ENCODE measurements around the gene AFAP1L1.
A peak's percentile ranks its signal among the peaks of the same experiment; 100 is the strongest.

AFAP1L1 gene

DNA sequence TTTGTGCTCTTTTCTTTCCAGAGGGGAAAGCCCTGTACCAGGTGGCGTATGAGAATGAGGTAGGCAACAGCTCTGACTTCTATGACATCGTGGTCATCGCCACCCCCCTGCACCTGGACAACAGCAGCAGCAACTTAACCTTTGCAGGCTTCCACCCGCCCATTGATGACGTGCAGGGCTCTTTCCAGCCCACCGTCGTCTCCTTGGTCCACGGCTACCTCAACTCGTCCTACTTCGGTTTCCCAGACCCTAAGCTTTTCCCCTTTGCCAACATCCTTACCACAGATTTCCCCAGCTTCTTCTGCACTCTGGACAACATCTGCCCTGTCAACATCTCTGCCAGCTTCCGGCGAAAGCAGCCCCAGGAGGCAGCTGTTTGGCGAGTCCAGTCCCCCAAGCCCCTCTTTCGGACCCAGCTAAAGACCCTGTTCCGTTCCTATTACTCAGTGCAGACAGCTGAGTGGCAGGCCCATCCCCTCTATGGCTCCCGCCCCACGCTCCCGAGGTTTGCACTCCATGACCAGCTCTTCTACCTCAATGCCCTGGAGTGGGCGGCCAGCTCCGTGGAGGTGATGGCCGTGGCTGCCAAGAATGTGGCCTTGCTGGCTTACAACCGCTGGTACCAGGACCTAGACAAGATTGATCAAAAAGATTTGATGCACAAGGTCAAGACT lies 96.5 kb downstream of the AFAP1L1 start:
- FAIRE-seq (no peak), DNase-seq (ENCODE audit: low spot score) (no peak)

DNA sequence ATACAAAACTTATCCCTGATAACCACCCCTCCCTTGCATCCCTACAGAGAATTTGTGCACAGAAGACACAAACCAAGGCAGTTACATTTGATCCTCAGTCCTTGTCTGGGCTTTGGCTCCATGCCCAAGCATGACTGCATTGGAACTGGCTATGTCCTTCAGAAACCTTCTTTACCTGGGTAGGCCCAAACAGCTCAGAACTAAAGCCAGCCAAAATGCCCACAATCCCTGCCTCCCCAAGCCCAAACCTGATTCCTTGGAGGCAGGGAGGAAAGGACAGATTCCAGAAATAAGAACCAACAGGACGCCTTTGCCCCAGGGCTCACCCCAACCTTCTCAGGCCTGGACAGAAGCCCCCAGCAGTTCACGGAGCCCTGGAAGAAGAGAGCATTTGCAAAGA lies 99.2 kb downstream of the AFAP1L1 start:
- no peak for DNase-seq (ENCODE audit: low spot score)

DNA sequence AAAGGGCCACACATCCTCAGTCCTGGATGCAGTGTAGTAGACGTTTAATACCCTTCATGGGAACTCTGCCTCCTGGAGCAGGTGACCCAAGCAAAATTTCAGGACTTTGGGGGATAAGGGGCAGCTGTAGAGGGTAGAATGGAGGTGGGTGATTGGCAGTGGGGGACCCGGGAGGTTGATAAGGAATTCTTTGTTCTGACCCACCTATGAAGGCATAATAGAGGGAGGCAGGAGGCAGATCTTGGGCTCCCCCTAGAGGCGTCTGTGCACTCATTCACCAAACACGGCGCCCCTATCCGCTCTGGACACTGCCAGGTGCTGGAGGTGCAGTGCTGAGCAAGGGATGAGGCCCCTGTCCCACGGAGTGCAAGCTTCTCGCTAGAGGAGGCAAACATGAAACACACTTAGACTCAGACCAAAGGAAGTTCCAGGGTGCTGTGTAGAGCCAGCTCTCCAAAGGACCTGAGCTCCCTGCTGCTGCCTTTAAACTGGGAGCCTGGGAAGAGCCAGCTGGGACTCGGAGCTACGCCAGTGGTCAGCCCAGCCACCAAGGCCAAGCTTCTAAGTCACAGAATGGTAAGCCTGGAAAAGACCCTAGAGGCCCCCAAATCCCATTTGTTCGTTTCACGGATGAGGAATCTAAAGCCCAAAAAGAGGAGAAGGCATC lies 99.8 kb downstream of the AFAP1L1 start:
- FAIRE-seq: no peak
- DNase-seq (ENCODE audit: low spot score): peak; percentile 73

More for the DNA sequence above, 99.2 kb downstream of the AFAP1L1 start:
- no peak for FAIRE-seq

DNA sequence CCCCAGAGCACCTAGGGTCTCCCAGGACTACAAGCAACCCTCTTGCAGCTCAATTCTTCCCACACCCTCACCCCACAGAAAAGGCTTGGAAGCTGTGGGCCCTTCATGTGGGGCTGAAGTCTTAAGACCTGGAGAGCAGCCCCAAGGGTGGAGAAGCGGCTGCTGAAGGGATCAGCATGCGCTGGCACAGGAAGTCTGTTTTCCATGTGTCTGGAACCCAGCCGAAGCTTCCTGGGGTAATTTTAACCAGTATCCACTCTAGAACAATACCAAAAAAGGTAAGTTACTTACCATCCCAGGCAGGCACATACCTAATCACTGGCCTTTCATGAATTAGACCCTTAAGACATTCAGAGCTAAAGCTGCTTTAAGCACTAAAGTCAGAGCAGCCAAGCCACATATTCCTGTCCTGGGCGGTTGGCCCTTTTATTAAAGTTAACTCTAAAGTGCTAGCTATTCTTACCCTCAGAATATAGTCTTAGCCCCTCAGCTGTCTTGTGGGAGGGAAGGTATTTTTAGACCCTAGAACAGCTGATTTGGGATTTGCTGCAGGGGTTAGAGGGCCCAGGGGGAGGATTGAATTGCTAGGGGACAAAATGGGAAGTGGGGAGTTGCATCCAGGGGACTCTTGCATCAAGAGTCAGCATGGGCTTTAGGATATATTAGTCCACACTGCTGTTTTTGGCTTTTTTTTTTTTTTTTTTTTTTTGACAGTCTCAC lies 100.6 kb downstream of the AFAP1L1 start:
- FAIRE-seq: no peak
- no peak for DNase-seq (ENCODE audit: low spot score)

DNA sequence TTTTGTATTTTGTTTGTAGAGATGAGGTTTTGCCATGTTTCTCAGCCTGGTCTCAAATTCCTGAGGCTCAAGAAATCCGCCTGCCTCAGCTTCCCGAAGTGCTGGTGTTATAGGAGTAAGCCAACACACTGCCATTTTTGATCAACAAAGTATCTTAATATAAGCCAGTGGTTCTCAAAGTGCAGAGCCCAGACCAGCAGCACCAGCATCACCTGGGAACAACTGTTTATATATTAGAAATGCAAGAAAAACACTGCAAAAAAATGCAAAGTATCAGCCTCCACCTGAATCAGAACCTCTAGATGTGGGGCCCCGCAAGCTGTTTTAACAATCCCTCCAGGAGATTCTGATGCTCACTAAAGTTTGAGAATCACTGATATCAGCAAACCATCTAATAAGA lies 101.3 kb downstream of the AFAP1L1 start:
- FAIRE-seq: no peak
- DNase-seq (ENCODE audit: low spot score): no peak

DNA sequence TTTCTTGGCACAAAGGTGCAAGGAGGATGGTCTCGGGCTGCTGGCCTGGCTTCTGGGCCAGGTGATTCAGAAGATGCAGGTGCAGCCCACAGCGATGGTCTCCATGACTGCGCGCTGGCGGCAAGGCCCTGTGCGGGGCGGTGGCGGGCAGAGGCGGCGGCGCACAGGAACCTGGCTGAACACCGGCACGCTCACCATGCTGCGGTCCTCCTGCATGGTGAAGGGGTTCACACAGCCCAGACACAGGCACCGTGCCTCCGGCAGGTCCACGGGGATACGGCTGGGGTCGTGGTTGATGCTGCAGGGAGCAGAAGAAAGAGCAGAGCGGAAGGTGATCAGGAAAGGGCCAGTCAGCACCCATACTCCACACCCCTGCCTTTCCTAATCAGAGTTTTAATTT lies 102.6 kb downstream of the AFAP1L1 start:
- DNase-seq (ENCODE audit: low spot score) (no peak), FAIRE-seq (no peak)

DNA sequence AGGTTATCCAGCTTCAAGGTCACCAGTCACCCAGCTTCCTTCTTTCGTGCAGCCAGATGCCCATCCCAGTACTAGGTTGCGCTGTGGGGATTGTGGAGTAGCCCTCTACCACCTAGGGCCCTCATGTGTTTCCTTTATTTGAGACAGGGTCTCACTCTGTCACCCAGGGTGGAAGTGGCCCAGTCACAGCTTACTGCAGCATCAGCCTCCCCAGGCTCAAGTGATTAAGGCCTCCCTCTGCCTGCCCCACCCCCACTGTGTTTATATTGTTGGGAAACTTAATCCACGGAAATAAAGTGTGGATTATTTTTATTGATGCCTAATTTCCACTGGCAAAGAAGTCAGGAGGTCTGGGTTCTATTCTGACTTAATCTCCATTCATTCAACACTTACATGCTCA lies 103.1 kb downstream of the AFAP1L1 start:
- FAIRE-seq (no peak), DNase-seq (ENCODE audit: low spot score) (no peak)

DNA sequence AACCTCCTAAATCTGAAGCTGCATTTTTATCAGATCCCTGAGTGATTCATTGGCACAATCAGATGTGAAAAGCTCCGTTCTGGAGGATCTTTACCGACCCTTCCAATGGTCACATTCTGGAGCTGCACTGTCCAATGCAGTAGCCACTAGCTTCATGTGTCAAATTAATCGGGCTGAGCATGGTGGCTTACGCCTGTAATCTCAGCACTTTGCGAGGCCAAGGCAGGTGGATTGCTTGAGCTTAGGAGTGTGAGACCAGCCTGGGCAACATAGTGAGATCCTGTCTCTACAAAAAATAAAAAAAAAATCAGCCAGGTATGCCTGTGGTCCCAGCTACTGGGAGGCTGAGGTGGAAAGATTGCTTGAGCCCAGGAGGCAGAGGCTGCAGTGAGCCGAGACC lies 103.8 kb downstream of the AFAP1L1 start:
- DNase-seq (ENCODE audit: low spot score): no peak
- FAIRE-seq: no peak

DNA sequence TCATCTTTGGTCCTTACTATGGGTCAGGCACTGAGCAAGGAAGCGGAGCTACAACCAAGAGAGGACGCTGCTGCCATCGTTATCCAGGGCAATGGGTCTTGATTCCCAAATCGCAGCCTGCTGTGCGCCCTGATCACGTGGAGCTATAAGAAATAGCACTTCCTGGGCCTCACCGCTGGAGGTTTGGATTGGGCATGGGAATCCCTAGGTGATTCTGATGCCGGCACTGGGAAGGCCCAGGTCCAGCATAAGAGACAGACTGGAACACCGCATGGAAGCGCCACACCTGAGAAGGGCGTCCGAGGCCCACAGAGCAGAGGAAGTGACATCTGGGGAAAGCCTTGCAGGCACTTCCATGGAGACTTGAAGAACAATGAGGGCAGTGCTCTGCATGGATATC lies 104.4 kb downstream of the AFAP1L1 start:
- FAIRE-seq (no peak), DNase-seq (ENCODE audit: low spot score) (no peak)

DNA sequence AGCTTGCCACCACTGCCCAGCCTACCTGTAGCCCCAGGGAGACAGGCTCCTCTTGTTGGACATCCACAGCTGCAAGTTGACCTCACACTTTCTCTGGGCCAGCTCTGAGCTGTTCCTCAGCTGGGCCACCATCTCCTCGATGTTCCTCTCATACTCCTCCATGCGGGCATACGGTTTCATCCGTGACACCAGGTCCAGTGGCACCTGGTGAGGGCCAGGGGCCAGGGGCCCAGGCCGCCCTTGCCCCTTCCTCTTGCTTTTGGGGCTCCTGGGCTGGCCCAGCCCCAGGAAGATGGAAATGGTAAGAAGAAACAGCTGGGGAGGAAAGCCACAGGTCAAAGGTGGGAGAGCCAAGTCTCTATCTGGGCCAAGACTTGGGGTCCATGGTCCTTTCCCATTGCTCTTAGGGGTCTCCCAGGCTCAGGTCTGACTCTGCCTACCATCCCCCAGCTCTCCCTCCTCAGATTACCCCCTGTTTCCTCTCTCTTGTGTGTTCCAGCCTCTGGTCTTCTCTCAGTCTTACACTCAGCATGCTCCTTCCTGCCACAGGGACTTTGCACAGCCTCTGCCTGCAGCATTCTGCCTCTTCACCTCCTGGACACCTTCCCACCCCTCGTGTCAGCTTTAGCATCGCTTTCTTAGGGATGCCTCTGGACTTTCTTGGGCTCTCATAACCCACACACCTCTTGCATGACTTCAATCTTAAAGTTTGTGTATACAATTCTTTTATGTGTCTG lies 105.2 kb downstream of the AFAP1L1 start:
- FAIRE-seq (no peak), DNase-seq (ENCODE audit: low spot score) (no peak)

DNA sequence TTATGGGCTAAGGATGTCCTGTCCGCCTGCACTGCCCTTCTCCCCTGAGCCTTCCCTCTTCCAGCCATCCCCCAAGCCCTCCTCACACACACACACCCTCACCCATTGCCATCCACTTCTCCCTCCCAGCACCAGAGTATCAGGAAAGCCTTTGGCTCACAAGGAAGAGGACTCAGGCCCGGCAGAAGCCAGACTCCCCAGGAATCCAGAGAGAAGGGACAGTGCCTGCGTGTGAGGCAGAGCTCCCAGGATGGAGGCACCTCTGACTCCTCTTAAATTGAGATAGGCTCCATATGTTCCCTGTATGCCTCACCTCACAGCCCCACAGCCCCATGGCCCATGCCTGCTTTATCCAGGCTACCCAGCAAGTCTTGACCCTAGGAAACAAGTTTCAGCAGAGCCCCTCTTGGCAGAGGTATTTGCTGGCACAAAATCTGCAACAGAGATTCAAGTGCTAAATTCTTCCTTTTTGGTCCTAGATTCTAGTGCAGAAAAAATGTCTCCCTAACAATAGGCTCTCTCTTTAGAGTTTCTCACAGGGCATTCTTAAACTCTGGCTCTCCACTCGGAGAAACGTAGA lies 106.7 kb downstream of the AFAP1L1 start:
- DNase-seq (ENCODE audit: low spot score) (no peak), FAIRE-seq (no peak)

DNA sequence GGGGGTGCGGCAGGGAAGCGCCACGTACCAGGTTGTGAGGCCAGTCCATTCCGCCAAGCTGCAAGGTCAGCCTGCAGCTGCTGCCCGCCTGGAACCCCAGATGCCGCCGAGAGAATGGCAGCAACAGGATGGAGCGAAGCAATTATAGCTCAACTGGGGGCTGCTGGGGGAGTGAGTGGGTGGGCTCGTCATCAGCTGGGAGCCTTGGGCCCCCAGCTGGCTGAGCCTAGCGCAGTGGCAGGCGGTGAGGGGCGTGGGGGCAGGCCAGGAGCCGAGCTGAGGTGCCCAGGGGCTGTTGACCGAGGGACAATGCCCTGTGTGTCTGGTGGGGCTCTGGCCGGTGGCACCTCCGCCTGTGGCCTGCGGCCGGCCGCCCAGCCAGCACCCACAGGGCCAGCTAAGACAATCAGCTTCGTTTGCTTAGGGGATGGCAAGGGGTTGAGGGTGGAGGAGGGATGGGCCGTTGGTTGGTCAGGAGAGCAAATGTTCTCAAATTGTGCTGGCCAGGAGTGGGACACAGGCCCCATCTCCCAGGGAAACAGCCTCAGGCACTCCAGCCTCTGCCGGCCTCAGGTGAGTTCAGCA lies 107.6 kb downstream of the AFAP1L1 start, which contains the start of gene IL17B:
Gene IL17B (minus strand): TSS at position 116 of the 585 bp plus-strand sequence. CDS start 67 bp downstream, at position 49.
- FAIRE-seq (no peak), DNase-seq (ENCODE audit: low spot score) (no peak)

DNA sequence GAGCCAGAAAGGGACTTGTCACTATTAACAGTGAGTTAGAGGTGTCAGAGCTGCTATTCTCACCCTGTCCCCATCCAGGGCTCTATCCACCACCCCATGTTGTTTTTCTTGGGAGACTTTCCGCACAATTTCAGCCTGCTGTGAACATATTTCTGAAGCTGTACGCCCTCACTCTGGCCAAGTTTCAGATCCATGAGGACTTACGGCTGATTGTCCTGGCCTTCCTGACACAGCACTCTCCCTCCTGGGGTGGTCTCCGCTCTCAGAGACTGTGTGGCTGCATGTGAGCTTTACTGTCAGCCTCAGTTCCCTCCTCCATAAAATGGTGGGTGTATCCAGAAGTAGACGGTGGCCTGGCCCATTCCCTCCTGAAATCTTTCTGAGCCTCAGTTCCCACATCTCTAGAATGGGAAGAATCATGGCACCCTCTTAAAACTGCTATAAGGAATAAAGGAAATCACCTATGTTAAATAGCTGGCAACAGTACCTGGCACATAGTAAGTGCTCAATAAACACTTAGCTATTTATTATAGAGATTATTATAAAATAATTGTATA lies 108.2 kb downstream of the AFAP1L1 start:
- FAIRE-seq: no peak
- no peak for DNase-seq (ENCODE audit: low spot score)

DNA sequence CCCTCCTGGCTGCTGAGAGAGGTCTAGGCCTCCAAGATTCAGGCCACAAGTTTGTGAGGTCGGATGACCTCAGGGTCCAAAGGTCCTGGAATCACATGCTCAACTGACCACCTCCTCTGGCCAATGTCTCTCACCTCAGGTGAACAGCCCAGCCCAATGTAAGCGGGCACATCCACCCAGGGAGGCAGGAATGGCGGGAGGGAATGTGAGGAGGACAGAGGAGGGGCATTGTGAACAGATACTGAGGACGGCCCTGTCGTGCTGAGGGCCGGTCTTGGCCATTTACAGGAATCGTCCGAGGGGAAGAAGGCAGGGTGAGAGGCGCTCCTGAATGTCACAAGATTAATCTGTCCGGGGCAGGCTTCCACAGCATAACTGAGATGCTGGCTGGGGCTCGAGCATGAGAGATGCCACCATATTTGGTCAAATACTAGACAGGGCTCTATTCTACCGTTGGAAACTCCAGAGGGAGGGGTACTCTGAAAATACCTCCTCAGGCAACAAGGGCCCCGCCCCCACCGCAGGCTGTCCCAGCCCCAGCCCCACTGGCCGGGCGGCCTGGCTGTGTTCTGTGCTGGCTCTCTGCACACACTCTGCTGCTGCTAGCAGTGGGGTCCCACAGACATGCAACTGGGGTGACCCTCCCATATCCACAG lies 108.9 kb downstream of the AFAP1L1 start:
- DNase-seq (ENCODE audit: low spot score) (no peak), FAIRE-seq (no peak)

DNA sequence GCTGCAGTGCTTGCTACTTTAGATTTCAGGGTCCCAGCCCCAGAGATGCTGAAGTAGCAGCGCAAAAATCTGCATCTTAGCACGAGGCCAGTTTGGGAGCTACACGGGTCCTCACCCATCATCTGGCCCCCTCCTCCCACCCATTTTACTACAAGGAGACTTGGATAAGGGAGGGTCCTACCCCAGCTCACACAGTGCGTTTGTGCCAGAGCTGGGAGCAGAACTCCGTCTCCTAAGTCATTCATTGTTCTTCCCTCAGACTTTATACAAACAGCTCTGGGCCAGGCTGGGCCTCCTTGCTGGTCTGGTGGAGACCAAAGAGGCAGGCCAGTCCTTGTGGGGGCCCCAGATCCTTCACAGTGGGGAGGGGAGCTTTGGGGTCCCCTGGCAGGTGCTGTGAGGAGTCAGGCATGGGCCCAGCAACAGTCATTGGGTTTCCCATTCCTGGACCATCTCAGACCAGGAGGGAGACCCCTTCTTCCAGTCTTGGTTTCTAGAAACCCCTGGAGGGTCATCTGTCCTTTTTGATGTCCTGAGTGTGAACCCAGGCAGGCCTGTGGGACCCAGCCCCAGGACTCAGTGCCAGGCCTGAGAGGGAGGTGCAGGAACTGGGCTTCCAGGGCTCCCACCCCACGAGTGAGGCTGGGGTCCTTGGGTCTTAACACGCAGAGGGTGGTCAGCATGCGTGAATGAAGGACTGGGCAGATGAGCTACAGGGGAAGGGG lies 109.8 kb downstream of the AFAP1L1 start:
- no peak for FAIRE-seq
- DNase-seq (ENCODE audit: low spot score): no peak

DNA sequence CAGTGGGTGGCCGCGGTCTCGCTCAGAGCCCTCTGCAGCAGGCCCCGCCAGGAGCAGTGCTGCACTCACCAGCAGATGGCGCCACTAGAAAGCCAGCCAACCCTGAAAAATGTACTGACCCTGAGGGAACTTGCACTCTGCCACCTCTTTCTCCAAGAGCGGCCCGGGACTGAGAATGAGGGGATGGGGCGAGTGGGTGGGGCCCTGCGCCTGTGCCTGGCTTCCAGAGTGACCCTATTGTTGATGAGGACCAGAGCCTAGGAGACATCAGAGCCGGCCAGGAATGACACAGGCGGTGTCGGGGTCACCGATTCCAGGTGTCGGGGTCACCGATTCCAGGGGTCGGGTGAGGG lies 110.3 kb downstream of the AFAP1L1 start:
- peak; percentile 13 for FAIRE-seq
- peak; percentile 84 for DNase-seq (ENCODE audit: low spot score)

DNA sequence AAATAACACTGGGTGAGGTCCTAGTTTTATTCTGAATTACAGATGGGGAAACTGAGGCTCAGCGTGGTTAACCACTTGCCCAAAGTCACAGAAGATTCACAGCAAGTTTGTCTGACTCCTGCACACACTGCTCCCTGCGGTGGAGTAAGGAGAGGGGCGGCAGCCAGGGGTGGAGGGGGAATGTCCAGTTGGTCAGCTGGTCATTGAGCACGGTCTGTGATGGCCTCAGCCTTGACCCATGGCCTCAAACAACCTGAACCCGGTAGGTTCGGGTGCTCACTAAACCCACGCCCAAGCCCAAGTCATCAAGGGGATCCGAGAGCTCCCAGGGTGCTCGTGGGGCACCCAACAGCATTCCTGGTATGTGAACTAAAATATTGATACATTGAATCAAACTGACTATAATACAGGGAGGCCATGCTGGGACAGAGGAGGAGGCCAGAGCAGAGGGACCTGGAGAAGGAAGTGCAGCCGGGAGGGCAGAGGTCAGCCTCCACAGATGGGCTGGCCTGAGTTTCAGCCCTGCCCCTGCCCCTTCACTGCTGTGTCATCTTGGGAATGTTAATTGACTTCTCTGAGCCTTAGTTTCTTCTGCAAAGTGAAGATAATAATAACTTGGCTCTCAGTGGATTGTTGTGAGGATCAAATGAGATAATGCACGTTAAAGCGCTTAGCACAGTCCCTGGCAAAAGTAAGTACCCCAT lies 111.0 kb downstream of the AFAP1L1 start:
- DNase-seq (ENCODE audit: low spot score) (no peak), FAIRE-seq (no peak)

DNA sequence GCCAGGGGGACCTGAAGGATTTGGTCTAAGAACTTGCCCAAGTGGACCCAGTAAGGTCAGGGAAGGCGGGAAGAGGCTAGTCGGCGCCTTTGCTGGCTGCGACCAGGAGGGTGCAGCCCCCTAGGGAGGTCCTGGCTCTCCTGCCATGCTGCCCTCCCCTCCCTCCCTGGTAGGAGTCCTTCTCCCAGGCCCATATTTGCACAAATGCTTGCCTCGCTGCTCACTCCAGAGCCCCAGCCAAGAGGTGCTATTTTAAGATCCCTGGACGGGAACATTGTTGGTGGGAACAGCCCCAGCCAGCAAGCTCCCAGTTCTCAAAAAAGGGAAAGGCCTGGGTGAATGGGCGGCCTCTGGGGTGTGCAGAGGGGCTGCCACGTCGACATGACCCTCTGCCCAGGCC lies 111.7 kb downstream of the AFAP1L1 start:
- DNase-seq (ENCODE audit: low spot score): no peak
- no peak for FAIRE-seq

DNA sequence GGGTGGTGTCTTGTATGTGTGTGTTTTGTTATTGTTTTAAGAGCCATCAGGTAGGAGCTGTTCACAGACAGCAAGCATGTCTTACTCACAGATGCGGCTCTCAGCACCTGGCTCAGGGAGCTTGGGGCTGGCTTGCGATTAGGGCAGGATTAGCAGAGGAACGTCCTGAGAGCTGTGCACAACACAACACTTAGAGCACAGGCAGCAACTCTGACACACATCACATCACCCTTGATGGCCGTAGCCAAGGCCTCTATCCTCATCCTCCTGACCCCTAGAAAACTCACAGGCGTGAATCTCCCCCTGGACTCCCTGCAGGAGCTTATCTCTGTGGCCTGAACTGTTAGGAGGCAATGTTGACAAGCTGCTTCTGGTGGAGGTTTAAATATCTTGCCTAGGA lies 114.5 kb downstream of the AFAP1L1 start:
- FAIRE-seq (no peak), DNase-seq (ENCODE audit: low spot score) (no peak)
